Lower leg skin (tissue), 3 donors: ENCODE data around the gene EVPL.

Experiments used
- CTCF ChIP-seq, 3 donors: fragments of 450-650 bp; IDR thresholded peaks; one replicate each; pipeline ENCODE4 v1.5.1; 2016; ENCODE audit warnings: antibody characterized with exemption in 3 of 3, mild to moderate bottlenecking in 3 of 3, moderate library complexity in 2 of 3
- POLR2A ChIP-seq, 2 donors: fragments of 450-650 bp; IDR thresholded peaks; one replicate each; pipeline ENCODE4 v1.6.1; 2016 to 2017; ENCODE audit warnings: antibody characterized with exemption in 2 of 2, mild to moderate bottlenecking in 1 of 2, moderate library complexity in 1 of 2

DNA sequence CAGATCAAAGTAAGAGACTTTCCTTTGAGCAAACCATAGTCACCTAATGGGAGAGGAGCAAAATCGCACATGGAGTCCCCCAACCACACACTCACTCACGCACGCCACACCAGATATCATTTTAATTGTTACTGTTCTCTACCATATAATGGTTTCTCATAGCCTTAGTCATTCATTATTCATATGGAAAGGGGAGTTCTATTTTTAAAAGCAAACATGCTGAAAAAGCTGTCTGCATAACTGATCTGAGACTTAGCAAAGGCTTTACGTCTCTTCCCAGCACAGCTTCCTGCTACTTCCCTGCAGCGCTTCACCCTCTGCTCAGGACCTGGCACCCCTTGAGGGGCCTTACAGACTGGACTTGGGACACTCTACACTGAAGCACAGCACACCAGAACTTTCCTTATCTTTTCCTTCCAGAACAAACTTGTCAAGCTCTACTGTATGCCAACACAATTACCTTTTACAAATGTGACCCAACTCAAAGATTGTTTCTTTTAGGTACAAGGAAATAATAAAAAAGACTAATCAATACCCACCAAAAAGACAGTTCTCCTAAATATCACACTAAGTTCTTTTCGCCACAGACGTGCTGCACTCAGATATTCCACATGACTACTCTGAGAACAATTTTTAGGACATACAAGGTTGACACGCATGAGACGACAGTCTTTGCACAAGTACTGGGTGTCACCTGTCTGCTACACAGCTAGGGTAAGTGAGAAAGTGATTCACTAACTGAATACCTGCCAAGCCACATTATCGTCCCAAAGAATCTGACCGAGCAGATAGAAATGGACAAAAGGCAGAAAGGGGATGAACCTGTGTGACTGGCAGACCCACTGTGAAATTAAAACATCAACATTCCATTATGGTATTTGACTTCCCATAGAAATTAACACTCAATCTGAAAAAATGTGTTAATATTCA lies 23.7 kb upstream of the EVPL start:
- TF ChIP-seq CTCF (IDR thresholded peaks at IDR 0.05), result no peak
- no peak for TF ChIP-seq POLR2A (IDR thresholded peaks at IDR 0.05)
